ENCODE results near the gene VCAN. TPM values are rescaled to one million over a fixed set of nuclear protein-coding genes. Genes with fewer than 3 reads are reported as not detected.

VCAN gene
- total and polyA plus RNA-seq, 2 experiments from 2014 or later, result 98.5 to 327 TPM

DNA sequence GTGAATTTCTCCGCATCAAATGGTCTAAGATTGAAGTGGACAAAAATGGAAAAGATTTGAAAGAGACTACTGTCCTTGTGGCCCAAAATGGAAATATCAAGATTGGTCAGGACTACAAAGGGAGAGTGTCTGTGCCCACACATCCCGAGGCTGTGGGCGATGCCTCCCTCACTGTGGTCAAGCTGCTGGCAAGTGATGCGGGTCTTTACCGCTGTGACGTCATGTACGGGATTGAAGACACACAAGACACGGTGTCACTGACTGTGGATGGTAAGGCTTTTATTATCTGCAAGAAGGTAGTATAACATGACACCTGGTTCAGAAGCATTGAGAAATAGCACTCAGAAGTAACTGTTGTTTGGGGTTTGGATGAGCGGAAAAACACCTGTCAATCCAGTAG, 18.7 kb downstream of the VCAN start:
- TF ChIP-seq EZH2phosphoT487 (IDR thresholded peaks at IDR 0.05; ENCODE audit: insufficient read depth, low read depth) (no peak), EZH2 (IDR thresholded peaks at IDR 0.05; ENCODE audit: insufficient read depth, poor library complexity, severe bottlenecking) (no peak)
- Histone ChIP-seq H3K9me2 (ENCODE audit: insufficient read depth) (no peaks in the 10 kb centered on the region), H3K4me1 (ENCODE audit: insufficient read depth) (peaks cover 12% of the 10 kb centered on the region), H3K4me2 (ENCODE audit: unreplicated experiment) (no peak overlapping the region), H3K27me3 (replicated peaks; ENCODE audit: insufficient read depth) (no peaks in the 10 kb centered on the region), H4K20me1 (ENCODE audit: insufficient read depth) (no peaks in the 10 kb centered on the region), H3F3A (ENCODE audit: insufficient read depth) (peaks cover 6% of the 10 kb centered on the region; the same call in 1 of the 2 replicates), H3K4me3 (no peak overlapping the region), H3K9ac (no peak overlapping the region), H3K79me2 (ENCODE audit: insufficient read depth) (peaks cover 61% of the 10 kb centered on the region), H2AFZ (no peak overlapping the region), H3K36me3 (ENCODE audit: low read depth) (peaks cover 54% of the 10 kb centered on the region), H3K9me3 (ENCODE audit: low read depth) (no peaks in the 10 kb centered on the region), H3K27ac (no peak overlapping the region)
- WGBS, 2 experiments (ENCODE audit: low coverage in 1 of 2, low lambda C conversion rate in 2 of 2, missing lambda C conversion rate in 2 of 2), result 96 to 100% methylated on average over 9 of the region's 9 CpGs
- no peak for DNase-seq
- in situ Hi-C loops (cut with MboI), result no loop called here

GRCh38 chr5:83492331-83492730, 20.8 kb downstream of the VCAN start:
- peaks cover 11% of the 10 kb centered on the region; the same call in 1 of the 2 replicates for H3F3A ChIP-seq (ENCODE audit: insufficient read depth)
- peaks cover 21% of the 10 kb centered on the region for H3K4me1 ChIP-seq (ENCODE audit: insufficient read depth)
- in situ Hi-C loops (cut with MboI), result no loop called here
- peaks cover 60% of the 10 kb centered on the region for H3K36me3 ChIP-seq (ENCODE audit: low read depth)
- TF ChIP-seq EZH2 (IDR thresholded peaks at IDR 0.05; ENCODE audit: insufficient read depth, poor library complexity, severe bottlenecking) (no peak), EZH2phosphoT487 (IDR thresholded peaks at IDR 0.05; ENCODE audit: insufficient read depth, low read depth) (no peak)
- H3K4me3 ChIP-seq, result no peak overlapping the region
- no peak for DNase-seq
- no peak overlapping the region for H3K27ac ChIP-seq
- H3K4me2 ChIP-seq (ENCODE audit: unreplicated experiment), result no peak overlapping the region
- no peaks in the 10 kb centered on the region for H3K9me2 ChIP-seq (ENCODE audit: insufficient read depth)
- H3K9me3 ChIP-seq (ENCODE audit: low read depth), result no peaks in the 10 kb centered on the region
- no peaks in the 10 kb centered on the region for H4K20me1 ChIP-seq (ENCODE audit: insufficient read depth)
- H2AFZ ChIP-seq, result no peak overlapping the region
- no peak overlapping the region for H3K9ac ChIP-seq
- 96 to 100% methylated on average over 1 of the region's 1 CpG for WGBS, 2 experiments (ENCODE audit: low coverage in 1 of 2, low lambda C conversion rate in 2 of 2, missing lambda C conversion rate in 2 of 2)
- no peaks in the 10 kb centered on the region for H3K27me3 ChIP-seq (replicated peaks; ENCODE audit: insufficient read depth)
- peaks cover 46% of the 10 kb centered on the region for H3K79me2 ChIP-seq (ENCODE audit: insufficient read depth)

DNA sequence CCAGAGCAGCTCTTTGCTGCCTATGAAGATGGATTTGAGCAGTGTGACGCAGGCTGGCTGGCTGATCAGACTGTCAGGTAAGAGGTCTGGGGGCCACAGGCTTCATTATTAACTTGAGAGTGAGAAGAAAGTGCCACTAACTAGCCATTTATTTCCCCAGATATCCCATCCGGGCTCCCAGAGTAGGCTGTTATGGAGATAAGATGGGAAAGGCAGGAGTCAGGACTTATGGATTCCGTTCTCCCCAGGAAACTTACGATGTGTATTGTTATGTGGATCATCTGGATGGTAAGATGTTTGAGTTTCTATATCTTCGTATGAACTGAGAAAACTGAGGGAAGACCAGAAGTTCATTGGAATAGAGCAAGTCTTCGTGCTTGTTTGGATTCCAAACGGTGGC, 22.1 kb downstream of the VCAN start:
- no peak overlapping the region for H3K4me2 ChIP-seq (ENCODE audit: unreplicated experiment)
- H3K9me2 ChIP-seq (ENCODE audit: insufficient read depth), result no peaks in the 10 kb centered on the region
- no peaks in the 10 kb centered on the region for H3K9me3 ChIP-seq (ENCODE audit: low read depth)
- H3K4me1 ChIP-seq (ENCODE audit: insufficient read depth), result peaks cover 10% of the 10 kb centered on the region
- 91 to 93% methylated on average over 7 of the region's 7 CpGs for WGBS, 2 experiments (ENCODE audit: low coverage in 1 of 2, low lambda C conversion rate in 2 of 2, missing lambda C conversion rate in 2 of 2)
- peaks cover 67% of the 10 kb centered on the region for H3K36me3 ChIP-seq (ENCODE audit: low read depth)
- no peak overlapping the region for H3K27ac ChIP-seq
- H3K27me3 ChIP-seq (replicated peaks; ENCODE audit: insufficient read depth), result no peaks in the 10 kb centered on the region
- no peak for DNase-seq
- in situ Hi-C loops (cut with MboI), result no loop called here
- H4K20me1 ChIP-seq (ENCODE audit: insufficient read depth), result no peaks in the 10 kb centered on the region
- H3K9ac ChIP-seq, result no peak overlapping the region
- no peak overlapping the region for H3K4me3 ChIP-seq
- TF ChIP-seq EZH2 (IDR thresholded peaks at IDR 0.05; ENCODE audit: insufficient read depth, poor library complexity, severe bottlenecking) (no peak), EZH2phosphoT487 (IDR thresholded peaks at IDR 0.05; ENCODE audit: insufficient read depth, low read depth) (no peak)
- H3K79me2 ChIP-seq (ENCODE audit: insufficient read depth), result peaks cover 35% of the 10 kb centered on the region; the same call in 1 of the 2 replicates
- no peak overlapping the region for H2AFZ ChIP-seq
- H3F3A ChIP-seq (ENCODE audit: insufficient read depth), result peaks cover 11% of the 10 kb centered on the region; the same call in 1 of the 2 replicates

- peaks cover 11% of the 10 kb centered on the region; the same call in 1 of the 2 replicates for H3F3A ChIP-seq (ENCODE audit: insufficient read depth)
- TF ChIP-seq EZH2phosphoT487 (IDR thresholded peaks at IDR 0.05; ENCODE audit: insufficient read depth, low read depth) (no peak), EZH2 (IDR thresholded peaks at IDR 0.05; ENCODE audit: insufficient read depth, poor library complexity, severe bottlenecking) (no peak)
- H4K20me1 ChIP-seq (ENCODE audit: insufficient read depth), result no peaks in the 10 kb centered on the region
- H3K9me2 ChIP-seq (ENCODE audit: insufficient read depth), result no peaks in the 10 kb centered on the region
- no peaks in the 10 kb centered on the region for H3K9me3 ChIP-seq (ENCODE audit: low read depth)
- no peak for DNase-seq
- in situ Hi-C loops (cut with MboI), result no loop called here
- H2AFZ ChIP-seq, result no peak overlapping the region
- H3K36me3 ChIP-seq (ENCODE audit: low read depth), result peaks cover 67% of the 10 kb centered on the region
- H3K4me1 ChIP-seq (ENCODE audit: insufficient read depth), result peaks cover 10% of the 10 kb centered on the region
- H3K79me2 ChIP-seq (ENCODE audit: insufficient read depth), result peaks cover 31% of the 10 kb centered on the region; the same call in 1 of the 2 replicates
- H3K27me3 ChIP-seq (replicated peaks; ENCODE audit: insufficient read depth), result no peaks in the 10 kb centered on the region
- H3K9ac ChIP-seq, result no peak overlapping the region
- H3K27ac ChIP-seq, result no peak overlapping the region
- WGBS, 2 experiments (ENCODE audit: low coverage in 1 of 2, low lambda C conversion rate in 2 of 2, missing lambda C conversion rate in 2 of 2), result 59 to 65% methylated on average over 2 of the region's 2 CpGs
- H3K4me2 ChIP-seq (ENCODE audit: unreplicated experiment), result no peak overlapping the region
- H3K4me3 ChIP-seq, result no peak overlapping the region
Measured at GRCh38 chr5:83494087-83494620, 22.6 kb downstream of the VCAN start.
